Loucy (cell line): ENCODE results near the gene SPECC1.

Experiments used
- H2AFZ ChIP-seq: fragments of 200-600 bp; sonication (generic); 2 replicates; pipeline ENCODE4 v1.6.0; 2016; ENCODE audit warnings: antibody characterized with exemption, mild to moderate bottlenecking, low read length, moderate library complexity
- H3F3A ChIP-seq: fragments of 200-600 bp; 2 replicates; pipeline ENCODE4 v1.6.0; 2016; ENCODE audit warnings: antibody characterized with exemption, low read depth, mild to moderate bottlenecking
- H3K27me3 ChIP-seq: fragments of 200-600 bp; sonication (generic); 2 replicates; pipeline ENCODE4 v1.6.1; 2014; ENCODE audit warnings: low read length, mild to moderate bottlenecking; ENCODE audit not compliant: insufficient read depth, poor library complexity, severe bottlenecking
- H3K36me3 ChIP-seq: fragments of 200-600 bp; sonication (generic); 2 replicates; pipeline ENCODE4 v1.6.1; 2016; ENCODE audit warnings: low read length; ENCODE audit not compliant: insufficient read depth
- H3K4me1 ChIP-seq: fragments of 200-600 bp; sonication (generic); 2 replicates; pipeline ENCODE4 v1.5.1; 2014; ENCODE audit warnings: low read length, mild to moderate bottlenecking; ENCODE audit not compliant: insufficient read depth, poor library complexity, severe bottlenecking
- H3K4me2 ChIP-seq: fragments of 200-600 bp; sonication (generic); 2 replicates; pipeline ENCODE4 v1.6.0; 2014; ENCODE audit warnings: antibody characterized with exemption, low read length, low read depth, mild to moderate bottlenecking; ENCODE audit not compliant: poor library complexity, severe bottlenecking
- H3K4me3 ChIP-seq: fragments of 200-600 bp; sonication (generic); 2 replicates; pipeline ENCODE4 v1.5.1; 2014; ENCODE audit warnings: low read length, mild to moderate bottlenecking, mixed read lengths; ENCODE audit not compliant: poor library complexity, severe bottlenecking
- H3K79me2 ChIP-seq: fragments of 200-600 bp; sonication (generic); 2 replicates; pipeline ENCODE4 v1.6.1; 2014; ENCODE audit warnings: low read length; ENCODE audit not compliant: insufficient read depth
- H3K9ac ChIP-seq: fragments of 200-600 bp; sonication (generic); 2 replicates; pipeline ENCODE4 v1.6.0; 2014; ENCODE audit warnings: mild to moderate bottlenecking, low read depth, low read length, moderate library complexity; ENCODE audit not compliant: poor library complexity, severe bottlenecking
- H3K9me2 ChIP-seq: fragments of 200-600 bp; sonication (generic); replicated peaks from 2 replicates; pipeline ENCODE4 v1.6.1; 2016; ENCODE audit warnings: low read depth, low read length, mixed read lengths
- H3K9me3 ChIP-seq: fragments of 200-600 bp; sonication (generic); 2 replicates; pipeline ENCODE4 v1.6.1; 2014; ENCODE audit warnings: mild to moderate bottlenecking, antibody characterized with exemption, low read length, low read depth; ENCODE audit not compliant: insufficient read depth
- H4K20me1 ChIP-seq: fragments of 200-600 bp; sonication (generic); 2 replicates; pipeline ENCODE4 v1.6.0; 2014; ENCODE audit warnings: antibody characterized with exemption, low read length, mild to moderate bottlenecking; ENCODE audit not compliant: insufficient read depth, poor library complexity, severe bottlenecking
- EZH2phosphoT487 ChIP-seq: fragments of 200-600 bp; IDR thresholded peaks from 2 replicates; pipeline ENCODE4 v1.6.1; 2018; ENCODE audit warnings: antibody characterized with exemption, mild to moderate bottlenecking, moderate library complexity, borderline replicate concordance
- TF ChIP-seq, protein P1 (sequence below): fragments of 200-600 bp; sonication (generic); conservative IDR thresholded peaks from 2 replicates; pipeline ENCODE4 v1.5.1; 2014; ENCODE audit warnings: mild to moderate bottlenecking, antibody characterized with exemption, low read length

Gene SPECC1

DNA sequence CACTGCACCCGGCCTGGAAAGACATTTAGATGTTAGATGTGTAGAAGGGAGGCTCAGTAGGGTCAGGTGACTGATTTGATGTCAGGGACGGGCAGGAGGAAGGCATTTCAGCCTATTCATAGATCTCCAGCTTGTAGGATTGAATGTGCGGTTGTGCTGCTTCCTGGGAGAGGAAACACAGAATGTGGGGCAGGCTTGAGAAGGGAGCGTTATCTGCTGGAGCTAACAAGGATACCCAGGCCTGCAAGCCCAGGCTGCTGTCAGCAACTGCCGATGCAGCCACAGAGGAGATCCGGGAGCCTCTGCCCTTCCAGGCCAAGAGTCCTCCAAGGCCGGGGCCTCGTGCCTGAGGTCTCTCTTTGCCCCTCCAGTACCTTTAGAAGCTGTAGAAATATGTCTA lies 205.6 kb downstream of the SPECC1 start:
- Histone ChIP-seq H3K4me2 (no peak overlapping the region), H3K9me3 (no peaks in the 10 kb centered on the region), H3K36me3 (peaks cover 7% of the 10 kb centered on the region; the same call in 1 of the 2 replicates), H2AFZ (no peak overlapping the region), H4K20me1 (no peaks in the 10 kb centered on the region), H3K9ac (no peak overlapping the region), H3K79me2 (no peaks in the 10 kb centered on the region), H3K9me2 (no peaks in the 10 kb centered on the region), H3F3A (no peaks in the 10 kb centered on the region), H3K4me3 (no peak overlapping the region), H3K4me1 (no peaks in the 10 kb centered on the region), H3K27me3 (no peaks in the 10 kb centered on the region)
- no peak for TF ChIP-seq EZH2phosphoT487
- TF ChIP-seq, protein P1, sequence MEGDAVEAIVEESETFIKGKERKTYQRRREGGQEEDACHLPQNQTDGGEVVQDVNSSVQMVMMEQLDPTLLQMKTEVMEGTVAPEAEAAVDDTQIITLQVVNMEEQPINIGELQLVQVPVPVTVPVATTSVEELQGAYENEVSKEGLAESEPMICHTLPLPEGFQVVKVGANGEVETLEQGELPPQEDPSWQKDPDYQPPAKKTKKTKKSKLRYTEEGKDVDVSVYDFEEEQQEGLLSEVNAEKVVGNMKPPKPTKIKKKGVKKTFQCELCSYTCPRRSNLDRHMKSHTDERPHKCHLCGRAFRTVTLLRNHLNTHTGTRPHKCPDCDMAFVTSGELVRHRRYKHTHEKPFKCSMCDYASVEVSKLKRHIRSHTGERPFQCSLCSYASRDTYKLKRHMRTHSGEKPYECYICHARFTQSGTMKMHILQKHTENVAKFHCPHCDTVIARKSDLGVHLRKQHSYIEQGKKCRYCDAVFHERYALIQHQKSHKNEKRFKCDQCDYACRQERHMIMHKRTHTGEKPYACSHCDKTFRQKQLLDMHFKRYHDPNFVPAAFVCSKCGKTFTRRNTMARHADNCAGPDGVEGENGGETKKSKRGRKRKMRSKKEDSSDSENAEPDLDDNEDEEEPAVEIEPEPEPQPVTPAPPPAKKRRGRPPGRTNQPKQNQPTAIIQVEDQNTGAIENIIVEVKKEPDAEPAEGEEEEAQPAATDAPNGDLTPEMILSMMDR = no peak

GRCh38 chr17:20216154-20216815 lies 207.1 kb downstream of the SPECC1 start:
- Histone ChIP-seq H3K36me3 (peaks cover 7% of the 10 kb centered on the region; the same call in 1 of the 2 replicates), H3K4me1 (no peaks in the 10 kb centered on the region), H2AFZ (no peak overlapping the region), H3K9me3 (no peaks in the 10 kb centered on the region), H4K20me1 (no peaks in the 10 kb centered on the region), H3K79me2 (no peaks in the 10 kb centered on the region), H3F3A (no peaks in the 10 kb centered on the region), H3K4me2 (no peak overlapping the region), H3K9ac (no peak overlapping the region), H3K4me3 (no peak overlapping the region), H3K27me3 (no peaks in the 10 kb centered on the region), H3K9me2 (no peaks in the 10 kb centered on the region)
- no peak for TF ChIP-seq EZH2phosphoT487

- H3K9me2 ChIP-seq = no peaks in the 10 kb centered on the region
- H3K27me3 ChIP-seq = no peaks in the 10 kb centered on the region
- H3K36me3 ChIP-seq = peaks cover 4% of the 10 kb centered on the region; the same call in 1 of the 2 replicates
- no peaks in the 10 kb centered on the region for H3K9me3 ChIP-seq
- H3K4me1 ChIP-seq = no peaks in the 10 kb centered on the region
- H3K79me2 ChIP-seq = no peaks in the 10 kb centered on the region
- TF ChIP-seq, protein P1 = no peak
- TF ChIP-seq EZH2phosphoT487 = no peak
- no peaks in the 10 kb centered on the region for H3F3A ChIP-seq
- no peak overlapping the region for H2AFZ ChIP-seq
- no peak overlapping the region for H3K4me2 ChIP-seq
- no peak overlapping the region for H3K9ac ChIP-seq
- no peaks in the 10 kb centered on the region for H4K20me1 ChIP-seq
- no peak overlapping the region for H3K4me3 ChIP-seq
Measured at GRCh38 chr17:20216853-20217252, 207.7 kb downstream of the SPECC1 start.

DNA sequence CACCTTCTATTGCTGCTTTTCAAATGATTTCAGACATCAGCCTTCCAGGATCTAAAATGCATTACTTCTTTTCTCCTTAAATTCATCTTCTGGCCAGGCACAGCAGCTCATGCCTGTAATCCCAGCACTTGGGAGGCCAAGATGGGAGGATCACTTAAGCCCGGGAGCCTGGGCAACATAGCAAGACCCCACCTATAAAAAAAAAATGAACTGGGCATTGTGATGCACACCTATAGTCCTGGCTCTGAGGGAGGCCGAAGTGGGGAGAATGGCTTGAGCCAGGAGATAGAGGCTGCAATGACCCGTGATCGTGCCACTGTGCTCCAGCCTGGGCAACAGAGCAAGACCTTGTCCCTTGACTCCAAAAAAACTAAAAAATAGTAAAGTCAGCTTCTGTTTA lies 208.5 kb downstream of the SPECC1 start:
- no peaks in the 10 kb centered on the region for H3K4me1 ChIP-seq
- H4K20me1 ChIP-seq = no peaks in the 10 kb centered on the region
- H3K9me3 ChIP-seq = no peaks in the 10 kb centered on the region

More for the DNA sequence above, 208.5 kb downstream of the SPECC1 start:
- Histone ChIP-seq H3K27me3 (no peaks in the 10 kb centered on the region), H3K79me2 (no peaks in the 10 kb centered on the region), H3K9me2 (no peaks in the 10 kb centered on the region), H3K9ac (no peak overlapping the region), H3F3A (no peaks in the 10 kb centered on the region), H2AFZ (no peak overlapping the region), H3K4me3 (no peak overlapping the region), H3K4me2 (no peak overlapping the region), H3K36me3 (no peaks in the 10 kb centered on the region)
- TF ChIP-seq, protein P1 = no peak
- TF ChIP-seq EZH2phosphoT487 = no peak
